ENCODE data around the gene BDKRB2. TPM values are rescaled to one million over a fixed set of nuclear protein-coding genes. Genes with fewer than 3 reads are reported as not detected.
A peak's percentile ranks its signal among the peaks of the same experiment; 100 is the strongest.

Gene BDKRB2
- total RNA-seq, 1 experiment from 2014 or later, result 0.15 TPM

GRCh38 chr14:96165493-96166436 is 38.9 kb upstream of the BDKRB2 start:
- Histone ChIP-seq H3K79me1 (ENCODE audit: insufficient read depth, low read depth, low read length, poor library complexity, severe bottlenecking) (no peaks in the 10 kb centered on the region), H3K18ac (ENCODE audit: insufficient read length, low read depth, low read length) (no peak overlapping the region), H3T11ph (ENCODE audit: low read length) (no peak overlapping the region), H3K14ac (ENCODE audit: insufficient read depth, low read length) (no peak overlapping the region), H3K27me3 (ENCODE audit: insufficient read depth, low read length) (no peaks in the 10 kb centered on the region; the same call in 1 of the 2 replicates), H3K9ac (ENCODE audit: extremely low read depth, insufficient read length, low read length) (no peak overlapping the region), H3K4me2 (ENCODE audit: insufficient read depth, insufficient read length, low read length) (no peak overlapping the region), H2BK5ac (ENCODE audit: insufficient read length, low read length) (no peak overlapping the region), H2BK12ac (ENCODE audit: insufficient read length, low read depth, low read length) (no peak overlapping the region), H4K5ac (ENCODE audit: insufficient read length, low read depth, low read length) (no peak overlapping the region), H3K27ac (ENCODE audit: insufficient read length, low read depth, low read length) (no peak overlapping the region), H3K9me3 (ENCODE audit: control insufficient read depth, low read depth, low read length) (no peaks in the 10 kb centered on the region), H4K91ac (ENCODE audit: insufficient read length, low read depth, low read length) (no peak overlapping the region), H3K23ac (ENCODE audit: insufficient read length, low read depth, low read length) (no peak overlapping the region), H4K20me1 (ENCODE audit: control insufficient read depth, insufficient read depth, insufficient read length) (no peaks in the 10 kb centered on the region), H2AFZ (ENCODE audit: low read length) (no peak overlapping the region), H4K8ac (replicated peaks; ENCODE audit: insufficient read length, low read depth, low read length) (no peak overlapping the region), H3K4me1 (ENCODE audit: insufficient read depth, low read length) (no peaks in the 10 kb centered on the region), H2BK20ac (ENCODE audit: low read depth, low read length, poor library complexity, severe bottlenecking) (no peak overlapping the region), H3K4ac (ENCODE audit: low read depth, low read length) (no peak overlapping the region), H2BK120ac (ENCODE audit: low read depth, low read length, poor library complexity, severe bottlenecking) (no peak overlapping the region), H3K56ac (ENCODE audit: insufficient read length, low read depth, low read length) (no peak overlapping the region), H3K79me2 (ENCODE audit: insufficient read depth, low read length) (no peaks in the 10 kb centered on the region), H2BK15ac (ENCODE audit: low read depth, low read length) (no peak overlapping the region), H2AK5ac (ENCODE audit: insufficient read length, low read length) (no peak overlapping the region), H3K23me2 (ENCODE audit: insufficient read length, low read depth, low read length, poor library complexity, severe bottlenecking) (no peaks in the 10 kb centered on the region)
- WGBS (ENCODE audit: extremely low coverage, insufficient read length, low lambda C conversion rate), result no CpG with 5 or more reads among the region's 12 CpGs
- H3K4me3 Mint-ChIP-seq, result no peak overlapping the region
- H3K4me1 Mint-ChIP-seq, result peaks cover 0 to 3% of the 10 kb centered on the region in 2 experiments; a peak in 1 of 4 replicates
- peak; percentile 22 for DNase-seq
- no peak overlapping the region for H3K27ac Mint-ChIP-seq
- TF ChIP-seq CTCF (conservative IDR thresholded peaks at IDR 0.05), result no peak
- H3K27me3 Mint-ChIP-seq (ENCODE audit: low read depth), result peaks cover 10% of the 10 kb centered on the region
- H3K36me3 Mint-ChIP-seq (ENCODE audit: insufficient read depth in 1 of 3, low read depth in 3 of 3), result no peaks in the 10 kb centered on the region
- H3K9me3 Mint-ChIP-seq, result no peaks in the 10 kb centered on the region
